ENCODE data around the gene ZNF462. TPM values are rescaled to one million over a fixed set of nuclear protein-coding genes. Genes with fewer than 3 reads are reported as not detected.

Gene ZNF462
- total RNA-seq, 1 experiment from 2014 or later = 164 TPM

GRCh38 chr9:107025260-107026035 lies 162.5 kb downstream of the ZNF462 start:
- DNase-seq = no peak
- H2BK120ac ChIP-seq (ENCODE audit: low read depth, low read length, poor library complexity, severe bottlenecking) = no peak overlapping the region
- no peak for TF ChIP-seq CTCF (conservative IDR thresholded peaks at IDR 0.05)
- H4K91ac ChIP-seq (ENCODE audit: insufficient read length, low read depth, low read length) = no peak overlapping the region
- Mint-ChIP-seq H3K4me1 (peaks cover under 1 to 9% of the 10 kb centered on the region in 2 experiments; a peak in 2 of 4 replicates), H3K36me3 (ENCODE audit: insufficient read depth in 1 of 3, low read depth in 3 of 3) (no peaks in the 10 kb centered on the region), H3K27ac (no peak overlapping the region; a peak in 1 of 7 replicates), H3K27me3 (ENCODE audit: low read depth) (no peaks in the 10 kb centered on the region), H3K9me3 (no peaks in the 10 kb centered on the region), H3K4me3 (no peak overlapping the region)
- no CpG with 5 or more reads among the region's 5 CpGs for WGBS (ENCODE audit: extremely low coverage, insufficient read length, low lambda C conversion rate)
- H2BK15ac ChIP-seq (ENCODE audit: low read depth, low read length) = no peak overlapping the region
- no peak overlapping the region for H3K4me2 ChIP-seq (ENCODE audit: insufficient read depth, insufficient read length, low read length)
- H3K79me1 ChIP-seq (ENCODE audit: insufficient read depth, low read depth, low read length, poor library complexity, severe bottlenecking) = no peaks in the 10 kb centered on the region
- H3K9ac ChIP-seq (ENCODE audit: extremely low read depth, insufficient read length, low read length) = no peak overlapping the region
- no peak overlapping the region for H2BK20ac ChIP-seq (ENCODE audit: low read depth, low read length, poor library complexity, severe bottlenecking)
- H3K56ac ChIP-seq (ENCODE audit: insufficient read length, low read depth, low read length) = no peak overlapping the region
- H3K27ac ChIP-seq (ENCODE audit: insufficient read length, low read depth, low read length) = no peak overlapping the region
- no peak overlapping the region for H2BK5ac ChIP-seq (ENCODE audit: insufficient read length, low read length)
- H3K4me1 ChIP-seq (ENCODE audit: insufficient read depth, low read length) = no peaks in the 10 kb centered on the region
- no peak overlapping the region for H3T11ph ChIP-seq (ENCODE audit: low read length)
- no peak overlapping the region for H3K23ac ChIP-seq (ENCODE audit: insufficient read length, low read depth, low read length)
- H2BK12ac ChIP-seq (ENCODE audit: insufficient read length, low read depth, low read length) = no peak overlapping the region
- H3K79me2 ChIP-seq (ENCODE audit: insufficient read depth, low read length) = no peaks in the 10 kb centered on the region
- no peak overlapping the region for H3K14ac ChIP-seq (ENCODE audit: insufficient read depth, low read length)
- no peak overlapping the region for H2AK5ac ChIP-seq (ENCODE audit: insufficient read length, low read length)
- no peak overlapping the region for H2AFZ ChIP-seq (ENCODE audit: low read length)
- no peaks in the 10 kb centered on the region for H3K9me3 ChIP-seq (ENCODE audit: control insufficient read depth, low read depth, low read length)
- H4K20me1 ChIP-seq (ENCODE audit: control insufficient read depth, insufficient read depth, insufficient read length) = no peaks in the 10 kb centered on the region
- H3K4ac ChIP-seq (ENCODE audit: low read depth, low read length) = no peak overlapping the region
- no peak overlapping the region for H3K18ac ChIP-seq (ENCODE audit: insufficient read length, low read depth, low read length)
- no peak overlapping the region for H4K5ac ChIP-seq (ENCODE audit: insufficient read length, low read depth, low read length)
- H3K23me2 ChIP-seq (ENCODE audit: insufficient read length, low read depth, low read length, poor library complexity, severe bottlenecking) = no peaks in the 10 kb centered on the region
- no peaks in the 10 kb centered on the region for H3K27me3 ChIP-seq (ENCODE audit: insufficient read depth, low read length)
- no peak overlapping the region for H4K8ac ChIP-seq (replicated peaks; ENCODE audit: insufficient read length, low read depth, low read length)
